Measurements from ENCODE around the gene PCNX2. TPM values are rescaled to one million over a fixed set of nuclear protein-coding genes. Genes with fewer than 3 reads are reported as not detected.

PCNX2 gene
- total and polyA plus RNA-seq, 2 of the 8 experiments (the other 6 are each of a cell fraction or from before 2014, with no cell fraction given): 46.1 to 57.6 TPM

DNA sequence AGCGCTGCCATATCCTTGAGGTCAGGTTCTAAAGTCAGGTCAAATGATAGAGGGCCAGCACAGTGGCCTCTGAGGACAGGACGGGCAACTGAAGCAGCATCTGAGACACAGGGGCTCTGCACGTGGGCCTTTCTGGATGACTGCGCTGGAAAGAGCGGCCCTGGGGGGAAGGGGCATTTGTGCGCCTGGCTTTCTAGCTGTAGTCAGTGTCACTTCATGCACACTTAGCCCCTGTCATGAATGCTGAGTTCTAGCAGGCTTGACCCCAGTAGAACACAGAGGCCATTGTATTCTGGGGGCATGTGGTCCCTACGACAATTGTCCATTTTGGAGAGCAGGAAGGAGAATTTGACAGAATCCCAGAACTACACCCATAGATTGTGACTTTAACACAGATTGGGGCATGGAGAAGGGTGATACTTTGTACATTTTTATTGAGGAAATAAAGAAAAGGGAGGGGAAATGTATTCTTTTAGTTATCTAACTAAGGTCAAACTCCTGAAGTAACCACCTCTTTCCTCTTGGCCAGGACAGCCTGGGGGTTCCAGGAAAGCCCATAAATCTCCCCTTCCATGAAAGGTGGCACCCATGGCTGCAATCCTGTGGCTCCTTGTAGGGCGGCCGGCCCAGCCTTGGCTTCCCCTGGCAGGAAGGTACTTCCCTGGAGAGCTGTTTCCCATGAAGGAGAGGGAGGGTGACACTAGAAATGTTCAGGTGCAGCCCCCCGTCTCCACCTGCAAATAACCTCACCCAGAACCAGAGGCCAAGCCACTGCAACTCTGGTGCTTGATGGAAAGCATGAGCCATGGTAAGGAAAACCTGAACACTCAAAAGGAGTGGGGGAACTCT, 310.7 kb downstream of the PCNX2 start:
- no peak overlapping the region for H2BK120ac ChIP-seq (replicated peaks; ENCODE audit: low read depth, low read length)
- no peak overlapping the region for H3K14ac ChIP-seq (ENCODE audit: insufficient read length)
- H4K8ac ChIP-seq (ENCODE audit: extremely low read depth, insufficient read depth, low read length): no peak overlapping the region
- CTCF ChIA-PET (ENCODE audit: partially characterized antibody): interaction anchor here (0.9 to 2.0 kb wide), 4 partner anchors 18 to 357 kb away, joined by 3 to 6 read pairs (median 4); no protein-coding TSS in a partner anchor
- H4K91ac ChIP-seq (replicated peaks; ENCODE audit: insufficient read length, low read length): no peak overlapping the region
- H3K23me2 ChIP-seq (ENCODE audit: low read depth, low read length): no peaks in the 10 kb centered on the region
- H2BK15ac ChIP-seq (ENCODE audit: low read length): no peak overlapping the region
- no peaks in the 10 kb centered on the region for H4K20me1 ChIP-seq (replicated peaks in 1 of 2; ENCODE audit: control insufficient read depth in 1 of 2, insufficient read depth in 2 of 2, low read length in 2 of 2)
- H2BK20ac ChIP-seq (ENCODE audit: low read length): no peak overlapping the region
- H3K9ac ChIP-seq (replicated peaks in 1 of 4; ENCODE audit: extremely low read depth in 1 of 4, low read depth in 3 of 4, low read length in 3 of 4): no peak overlapping the region
- no peaks in the 10 kb centered on the region; the same call in 1 of the 2 replicates for H3K79me1 ChIP-seq (ENCODE audit: low read depth, low read length)
- no peak for FAIRE-seq
- no peak overlapping the region for H3K18ac ChIP-seq (ENCODE audit: extremely low read depth, low read length)
- H2AK5ac ChIP-seq (ENCODE audit: low read depth, low read length): no peak overlapping the region
- no peak overlapping the region for H3K23ac ChIP-seq (ENCODE audit: insufficient read length)
- H4K5ac ChIP-seq (ENCODE audit: insufficient read length, low read depth, low read length): no peak overlapping the region
- no peak overlapping the region for H3K56ac ChIP-seq (replicated peaks; ENCODE audit: insufficient read length, low read depth, low read length)
- TF ChIP-seq POLR2A (IDR thresholded peaks at IDR 0.05; ENCODE audit: control extremely low read depth in 1 of 2, low read depth in 2 of 2, low read length in 2 of 2): 0 out of 3 replicates have a peak, but pooled peaks of 1 of the 2 experiments have one; percentile 18
- no peak for TF ChIP-seq TCF12 (IDR thresholded peaks at IDR 0.05; ENCODE audit: low read depth, low read length)
- DNase-seq (ENCODE audit: low read depth in 1 of 2, low spot score in 2 of 2): no peak
- peaks cover 0 to 7% (median 5%) of the 10 kb centered on the region in 4 experiments; a peak in 6 of 8 replicates for H3K36me3 ChIP-seq (ENCODE audit: control insufficient read depth in 2 of 4, insufficient read depth in 4 of 4, low read length in 3 of 4)
- H2AFZ ChIP-seq (ENCODE audit: low read length): no peak overlapping the region
- POLR2A ChIA-PET (ENCODE audit: partially characterized antibody): no interaction called here
- 91% methylated on average over 10 of the region's 10 CpGs; no CpG with 5 or more reads in 1 of the 2 experiments for WGBS, 2 experiments (ENCODE audit: extremely low coverage in 1 of 2, insufficient coverage in 1 of 2, insufficient read length in 1 of 2, insufficient replicate concordance in 2 of 2, low coverage in 1 of 2, low lambda C conversion rate in 2 of 2, missing lambda C conversion rate in 1 of 2)
- H3K27me3 ChIP-seq (replicated peaks in 1 of 4; ENCODE audit: control insufficient read depth in 3 of 4, extremely low read depth in 1 of 4, insufficient read depth in 3 of 4, low read length in 3 of 4): no peaks in the 10 kb centered on the region
- no peak overlapping the region for H3K27ac ChIP-seq (ENCODE audit: low read depth, low read length)
- no peaks in the 10 kb centered on the region for H3K9me3 ChIP-seq (ENCODE audit: insufficient read depth in 2 of 2, low read depth in 1 of 2, low read length in 1 of 2)
- H3K4ac ChIP-seq (replicated peaks; ENCODE audit: insufficient read length, low read depth, low read length): no peak overlapping the region
- H3K4me2 ChIP-seq (ENCODE audit: insufficient read depth in 1 of 2, low read depth in 2 of 2, low read length in 2 of 2): no peak overlapping the region
- H2BK12ac ChIP-seq (ENCODE audit: low read depth, low read length): no peak overlapping the region
- H3K4me3 ChIP-seq (ENCODE audit: extremely low read depth in 1 of 4, insufficient read depth in 2 of 4, low read depth in 3 of 4, low read length in 4 of 4): no peak overlapping the region
- H3K79me2 ChIP-seq (ENCODE audit: control insufficient read depth in 1 of 2, insufficient read depth in 2 of 2, low read length in 2 of 2): no peaks in the 10 kb centered on the region
- H3K4me1 ChIP-seq (replicated peaks in 1 of 4; ENCODE audit: control insufficient read depth in 3 of 4, insufficient read depth in 4 of 4, low read length in 3 of 4): no peaks in the 10 kb centered on the region
- H2BK5ac ChIP-seq (ENCODE audit: low read depth, low read length): 0 out of 2 replicates have a peak overlapping the region, but pooled peaks have one; percentile 30
